Breast epithelium (tissue), 4 donors: ENCODE results near the gene SLC9A8. TPM values are rescaled to one million over a fixed set of nuclear protein-coding genes. Genes with fewer than 3 reads are reported as not detected.

Source experiments
- DNase-seq, 2 donors: peaks; one replicate each; pipeline ENCODE4 v3.0.0-alpha.2; 2019; ENCODE audit warnings: low spot score in 2 of 2
- H3K27ac ChIP-seq, 2 donors: fragments of 200-600 bp; sonication (generic) in 1 of 2; one replicate each; pipeline ENCODE4 v1.5.1; 2016 to 2019; ENCODE audit warnings: mild to moderate bottlenecking in 1 of 2
- H3K27me3 ChIP-seq, 2 donors: fragments of 200-600 bp; sonication (generic) in 1 of 2; one replicate each; pipeline versions ENCODE4 v1.5.1 to v1.6.0; 2017 to 2019; ENCODE audit warnings: control low read depth in 1 of 2, mild to moderate bottlenecking in 1 of 2
- H3K36me3 ChIP-seq: fragments of 200-600 bp; one replicate; pipeline ENCODE4 v1.5.1; 2019
- H3K4me1 ChIP-seq, 2 donors: fragments of 200-600 bp; sonication (generic); one replicate each; pipeline ENCODE4 v1.5.1; 2016 to 2019; ENCODE audit warnings: control low read depth in 1 of 2
- H3K4me3 ChIP-seq, 3 donors: fragments of 200-600 bp; sonication (generic); 1 replicate in 2 of 3; 2 replicates in 1 of 3; pipeline ENCODE4 v1.5.1; 2016 to 2019; ENCODE audit warnings: mild to moderate bottlenecking in 3 of 3, moderate library complexity in 2 of 3
- H3K9me3 ChIP-seq, 2 donors: fragments of 200-600 bp; sonication (generic) in 1 of 2; one replicate each; pipeline ENCODE4 v1.5.1; 2016 to 2019; ENCODE audit warnings: control low read depth in 1 of 2
- CTCF ChIP-seq, 3 donors: fragments of 450-650 bp; IDR thresholded peaks; one replicate each; pipeline ENCODE4 v1.5.1; 2016 to 2017; ENCODE audit warnings: antibody characterized with exemption in 3 of 3, mild to moderate bottlenecking in 3 of 3, moderate library complexity in 3 of 3
- POLR2A ChIP-seq: fragments of 450-650 bp; IDR thresholded peaks from one replicate; pipeline ENCODE4 v1.6.1; 2016; ENCODE audit warnings: antibody characterized with exemption, mild to moderate bottlenecking, moderate library complexity
- POLR2AphosphoS5 ChIP-seq, 3 donors: sonication (generic); formaldehyde crosslinking; IDR thresholded peaks; one replicate each; pipeline ENCODE4 v1.6.1; 2017; ENCODE audit warnings: antibody characterized with exemption in 3 of 3
- intact Hi-C: fragments of 100-400 bp; cut with DNase I; formaldehyde crosslinking; loops from one replicate; pipeline ENCODE4 v1.15.1; 2023; ENCODE audit warnings: low total_unique reads
- total RNA-seq, 3 donors: library from RNA; depleted of rRNA; stranded (reverse); fragments of >200 nt; gene quantifications; one replicate each; pipeline ENCODE4 v1.1.0, GENCODE V29; 2016

Gene SLC9A8
- total RNA-seq, 3 donors from 2014 or later, result 11.8 to 13.5 (median 13.3) TPM

- intact Hi-C loops, result no loop called here
- Histone ChIP-seq H3K4me3 (no peak overlapping the region), H3K9me3 (no peaks in the 10 kb centered on the region), H3K4me1 (no peaks in the 10 kb centered on the region), H3K27ac (no peak overlapping the region), H3K36me3 (no peaks in the 10 kb centered on the region), H3K27me3 (no peaks in the 10 kb centered on the region)
- no peak for TF ChIP-seq POLR2A
- TF ChIP-seq CTCF (IDR thresholded peaks at IDR 0.05), result no peak
- TF ChIP-seq POLR2AphosphoS5 (IDR thresholded peaks at IDR 0.05), result no peak
- DNase-seq, result no peak
Observed at GRCh38 chr20:49795135-49795424, 17.5 kb upstream of the SLC9A8 start.

GRCh38 chr20:49796600-49797343 lies 15.9 kb upstream of the SLC9A8 start:
- Histone ChIP-seq H3K4me3 (no peak overlapping the region), H3K36me3 (no peaks in the 10 kb centered on the region), H3K9me3 (no peaks in the 10 kb centered on the region), H3K27ac (no peak overlapping the region), H3K4me1 (no peaks in the 10 kb centered on the region), H3K27me3 (no peaks in the 10 kb centered on the region)
- no peak for DNase-seq
- TF ChIP-seq POLR2A, result no peak
- no peak for TF ChIP-seq POLR2AphosphoS5 (IDR thresholded peaks at IDR 0.05)
- TF ChIP-seq CTCF (IDR thresholded peaks at IDR 0.05), result no peak
- intact Hi-C loops, result no loop called here

GRCh38 chr20:49797344-49797615 lies 15.3 kb upstream of the SLC9A8 start:
- Histone ChIP-seq H3K9me3 (no peaks in the 10 kb centered on the region), H3K36me3 (no peaks in the 10 kb centered on the region), H3K27me3 (no peaks in the 10 kb centered on the region), H3K4me3 (no peak overlapping the region), H3K27ac (no peak overlapping the region), H3K4me1 (no peaks in the 10 kb centered on the region)
- intact Hi-C loops, result no loop called here
- TF ChIP-seq CTCF (IDR thresholded peaks at IDR 0.05) (no peak), POLR2AphosphoS5 (IDR thresholded peaks at IDR 0.05) (no peak), POLR2A (no peak)
- no peak for DNase-seq

GRCh38 chr20:49798718-49799117 lies 13.9 kb upstream of the SLC9A8 start:
- intact Hi-C loops, result no loop called here
- Histone ChIP-seq H3K27ac (no peak overlapping the region), H3K36me3 (no peaks in the 10 kb centered on the region), H3K9me3 (no peaks in the 10 kb centered on the region), H3K27me3 (no peaks in the 10 kb centered on the region), H3K4me1 (no peaks in the 10 kb centered on the region), H3K4me3 (no peak overlapping the region)
- TF ChIP-seq POLR2A, result no peak
- DNase-seq, result no peak

- Histone ChIP-seq H3K36me3 (no peaks in the 10 kb centered on the region), H3K4me1 (no peaks in the 10 kb centered on the region), H3K9me3 (no peaks in the 10 kb centered on the region), H3K4me3 (no peak overlapping the region), H3K27me3 (no peaks in the 10 kb centered on the region), H3K27ac (no peak overlapping the region)
- DNase-seq, result no peak
- no peak for TF ChIP-seq CTCF (IDR thresholded peaks at IDR 0.05)
- no peak for TF ChIP-seq POLR2A
- TF ChIP-seq POLR2AphosphoS5 (IDR thresholded peaks at IDR 0.05), result no peak
- intact Hi-C loops, result no loop called here
Observed at GRCh38 chr20:49799698-49800097, 12.9 kb upstream of the SLC9A8 start.

GRCh38 chr20:49803418-49803817 lies 9.2 kb upstream of the SLC9A8 start:
- Histone ChIP-seq H3K27ac (no peak overlapping the region), H3K9me3 (no peaks in the 10 kb centered on the region), H3K4me3 (no peak overlapping the region), H3K27me3 (no peaks in the 10 kb centered on the region), H3K4me1 (no peaks in the 10 kb centered on the region), H3K36me3 (no peaks in the 10 kb centered on the region)
- intact Hi-C loops, result no loop called here
- no peak for DNase-seq
- TF ChIP-seq CTCF (IDR thresholded peaks at IDR 0.05) (no peak), POLR2AphosphoS5 (IDR thresholded peaks at IDR 0.05) (no peak), POLR2A (no peak)
